Activated CD4-positive, alpha-beta T cell treated with anti-CD3 and anti-CD28 coated beads, Interleukin-2, amount 50 U/mL, for 16 hours (primary cell): Measurements from ENCODE around the gene KRTAP2-3.

Source experiments
- DNase-seq: peaks from one replicate; pipeline ENCODE4 v3.0.0-alpha.2; 2020

Gene KRTAP2-3

DNA sequence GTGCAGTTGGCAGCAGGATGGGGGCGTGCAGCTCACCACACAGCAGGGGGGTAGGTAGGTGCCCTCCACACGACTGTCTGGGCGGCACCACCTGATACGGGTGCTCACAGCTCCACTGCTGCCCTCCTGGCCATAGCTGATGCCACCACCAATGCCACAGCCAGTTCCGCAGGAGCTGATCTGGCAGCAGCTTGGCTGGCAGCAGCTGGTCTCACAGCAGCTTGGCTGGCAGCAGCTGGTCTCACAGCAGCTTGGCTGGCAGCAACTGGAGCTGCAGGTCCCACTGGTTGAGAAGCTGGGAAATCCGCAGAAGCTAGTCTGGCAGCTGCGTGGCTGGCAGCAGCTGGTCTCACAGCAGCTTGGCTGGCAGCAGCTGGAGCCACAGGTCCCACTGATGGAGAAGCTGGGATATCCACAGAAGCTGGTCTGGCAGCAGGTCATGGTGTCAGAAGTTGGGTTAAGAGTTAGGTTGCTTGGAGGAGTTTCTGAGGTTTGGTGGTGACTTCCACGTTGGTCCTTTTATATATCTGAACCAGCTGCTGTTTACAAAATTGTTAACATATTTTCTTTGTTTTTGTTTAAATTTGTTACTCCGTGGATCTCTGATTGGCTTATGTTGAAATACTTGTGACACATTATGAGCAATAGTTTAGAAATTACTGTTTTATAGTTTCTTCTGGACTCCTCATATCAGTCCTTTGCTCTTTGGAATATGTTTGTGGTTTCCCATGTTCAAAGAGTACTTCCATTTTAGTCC is 33.0 kb downstream of the KRTAP2-3 start, which contains the start of gene KRTAP1-5:
Gene KRTAP1-5, minus strand, starts transcription at position 494 of the 757 bp plus-strand sequence. Its CDS starts 53 bp downstream, at position 441.
- DNase-seq: no peak

DNA sequence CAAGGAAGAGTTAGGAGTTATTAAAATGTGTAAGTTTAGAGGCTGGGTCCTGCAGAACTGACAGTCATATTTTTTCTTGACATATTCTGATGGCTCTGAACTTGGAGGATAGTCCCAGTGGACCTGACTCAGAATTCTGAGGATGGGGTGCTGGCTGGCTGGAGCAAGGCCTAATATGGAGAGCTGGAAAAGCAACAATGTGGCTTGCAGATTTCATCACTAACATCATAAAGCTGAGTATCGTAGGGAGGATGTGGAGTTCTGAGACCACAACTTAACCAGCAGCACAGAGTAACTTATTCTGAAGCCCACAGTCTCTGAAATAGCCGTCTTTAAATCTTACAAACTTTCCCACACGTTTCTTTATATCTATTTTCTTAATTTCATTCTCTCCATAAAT is 35.2 kb downstream of the KRTAP2-3 start:
- DNase-seq: no peak

DNA sequence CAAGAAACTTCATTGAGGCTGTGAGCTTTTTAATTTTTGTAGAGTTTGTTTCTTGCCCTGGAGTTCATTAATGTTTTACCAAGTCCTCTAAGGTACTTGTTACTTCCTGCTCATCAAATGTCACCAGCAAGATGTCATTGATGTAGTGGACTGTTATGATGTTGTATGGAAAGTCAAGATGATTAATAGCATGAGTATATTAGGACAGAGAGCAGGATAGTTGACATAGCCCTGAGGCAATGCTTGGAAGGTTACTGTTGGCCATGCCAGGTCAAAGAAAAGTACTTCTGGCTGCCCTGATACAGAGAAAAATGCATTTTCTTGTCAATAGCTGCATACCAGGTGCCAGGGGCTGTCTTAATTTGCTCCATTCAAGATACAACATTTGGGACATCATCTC is 39.6 kb downstream of the KRTAP2-3 start:
- no peak for DNase-seq

DNA sequence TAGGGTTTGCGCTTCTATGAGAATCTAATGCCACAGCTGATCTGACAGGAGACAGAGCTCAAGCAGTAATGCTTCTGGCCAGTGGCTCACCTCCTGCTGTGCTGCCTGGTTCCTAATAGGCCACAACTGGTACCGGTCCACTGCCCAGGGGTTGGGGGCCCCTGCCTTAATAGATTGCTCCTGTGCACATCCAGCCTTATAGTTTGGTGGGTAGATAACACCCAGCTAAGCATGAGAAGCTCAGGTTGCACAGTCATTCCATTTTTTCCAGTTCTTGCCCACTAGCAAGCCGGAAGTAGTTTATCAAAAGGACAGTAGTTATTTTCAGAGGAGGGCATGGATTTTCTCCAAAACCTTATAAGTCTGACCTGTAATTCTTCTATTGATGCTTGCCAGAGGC is 40.5 kb downstream of the KRTAP2-3 start:
- no peak for DNase-seq

DNA sequence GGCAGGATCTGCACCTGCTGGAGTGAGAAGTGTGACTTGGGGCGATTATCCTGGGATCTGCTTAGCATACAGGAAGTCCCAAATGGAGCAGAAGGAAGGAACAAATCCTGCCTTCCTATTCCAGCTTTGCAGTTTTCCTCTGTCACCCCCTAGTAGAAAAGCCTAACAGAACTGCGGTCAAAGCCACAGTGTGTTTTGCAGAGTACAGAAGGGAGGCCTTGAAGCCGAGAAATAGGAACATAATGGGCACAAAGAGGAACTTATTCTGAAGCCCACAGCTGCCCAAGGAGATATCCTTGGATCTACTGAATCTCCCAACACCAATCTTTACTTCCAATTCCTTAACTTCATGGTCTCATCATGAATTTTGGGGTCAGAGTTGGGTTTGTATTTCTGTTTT is 41.4 kb downstream of the KRTAP2-3 start:
- DNase-seq: no peak

DNA sequence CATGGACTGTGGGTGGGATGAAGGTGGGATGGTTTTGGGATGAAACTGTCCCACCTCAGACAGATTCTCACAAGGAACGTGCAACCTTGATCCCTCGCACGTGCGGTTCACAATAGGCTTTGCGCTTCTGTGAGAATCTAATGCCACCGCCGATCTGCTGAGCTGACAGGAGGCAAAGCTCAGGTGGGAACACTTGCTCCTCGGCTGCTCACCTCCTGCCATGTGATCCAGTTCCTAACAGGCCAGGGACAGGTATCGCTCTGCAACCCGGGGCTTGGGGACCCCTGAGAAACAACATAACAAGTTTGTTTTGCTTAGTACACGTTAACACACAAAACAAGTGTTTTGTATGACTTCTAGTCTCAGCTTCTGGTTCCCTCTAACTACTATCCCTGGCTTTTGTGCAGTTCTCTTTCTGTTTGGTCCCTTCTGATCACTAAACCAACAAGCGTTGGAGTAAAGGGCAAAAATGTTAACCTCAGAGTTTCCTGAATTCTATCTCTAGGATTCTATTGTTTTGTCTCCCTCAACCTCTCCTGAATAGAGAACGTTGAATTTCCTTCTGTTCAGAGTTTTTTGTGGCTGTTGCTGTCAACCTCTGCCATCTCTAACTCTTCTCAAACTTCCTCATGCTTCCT is 43.2 kb downstream of the KRTAP2-3 start:
- DNase-seq: no peak

DNA sequence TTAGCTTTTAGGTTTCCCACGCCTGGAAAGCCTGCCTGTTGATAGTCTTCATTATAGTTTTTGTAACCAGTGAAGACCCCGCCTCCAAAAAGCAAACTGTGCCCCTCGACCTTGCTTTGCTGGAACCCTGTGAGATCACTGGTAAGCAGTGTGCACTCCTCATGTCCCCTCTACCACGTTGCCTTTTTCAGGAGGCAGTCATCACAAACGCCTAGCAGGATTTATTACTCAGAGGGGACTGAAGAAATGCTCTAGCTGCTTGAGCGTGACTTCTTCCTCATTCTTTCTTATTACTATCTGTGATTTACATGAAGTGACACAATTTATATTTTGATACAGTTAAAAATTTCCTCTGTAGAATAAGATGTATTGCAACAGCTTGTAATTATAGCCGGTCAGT is 44.5 kb downstream of the KRTAP2-3 start:
- no peak for DNase-seq

DNA sequence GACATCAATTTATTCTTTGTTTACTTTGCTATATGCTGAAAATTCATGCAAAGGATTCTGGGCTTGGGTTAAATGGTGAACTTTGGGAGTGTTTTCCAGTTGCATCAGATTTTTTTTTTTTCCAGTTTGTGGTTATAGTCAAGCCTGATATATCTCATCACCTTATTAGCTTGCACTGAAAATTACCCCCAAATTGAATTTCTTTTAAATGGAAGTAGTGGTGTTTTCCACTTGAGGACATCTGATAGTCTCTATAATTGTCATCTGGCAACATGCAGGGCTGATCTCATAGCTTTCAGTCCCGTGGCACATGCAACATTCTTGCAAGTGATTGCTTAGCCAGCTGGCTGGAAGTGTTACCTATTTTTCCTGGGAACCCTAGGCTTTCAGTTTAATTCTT is 46.3 kb downstream of the KRTAP2-3 start:
- DNase-seq: no peak

DNA sequence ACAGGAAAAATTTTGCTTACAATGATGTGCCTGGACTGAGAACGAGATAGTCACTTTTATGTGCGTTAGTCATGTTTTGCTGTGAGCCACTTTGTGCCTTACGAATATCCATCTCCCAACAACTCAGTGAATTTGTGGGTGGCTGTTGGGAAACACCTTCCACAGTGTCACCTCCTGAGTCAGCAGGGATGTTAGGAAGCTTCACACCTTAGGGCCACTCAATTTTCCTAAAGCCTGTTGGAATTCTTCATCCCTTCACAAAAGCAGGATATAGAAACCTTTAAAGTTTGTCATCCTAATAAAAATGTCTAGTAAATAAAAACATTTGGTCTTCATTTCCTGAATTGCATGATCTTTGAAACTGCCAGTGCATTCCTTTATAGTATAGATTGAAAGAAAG is 46.7 kb downstream of the KRTAP2-3 start:
- no peak for DNase-seq

DNA sequence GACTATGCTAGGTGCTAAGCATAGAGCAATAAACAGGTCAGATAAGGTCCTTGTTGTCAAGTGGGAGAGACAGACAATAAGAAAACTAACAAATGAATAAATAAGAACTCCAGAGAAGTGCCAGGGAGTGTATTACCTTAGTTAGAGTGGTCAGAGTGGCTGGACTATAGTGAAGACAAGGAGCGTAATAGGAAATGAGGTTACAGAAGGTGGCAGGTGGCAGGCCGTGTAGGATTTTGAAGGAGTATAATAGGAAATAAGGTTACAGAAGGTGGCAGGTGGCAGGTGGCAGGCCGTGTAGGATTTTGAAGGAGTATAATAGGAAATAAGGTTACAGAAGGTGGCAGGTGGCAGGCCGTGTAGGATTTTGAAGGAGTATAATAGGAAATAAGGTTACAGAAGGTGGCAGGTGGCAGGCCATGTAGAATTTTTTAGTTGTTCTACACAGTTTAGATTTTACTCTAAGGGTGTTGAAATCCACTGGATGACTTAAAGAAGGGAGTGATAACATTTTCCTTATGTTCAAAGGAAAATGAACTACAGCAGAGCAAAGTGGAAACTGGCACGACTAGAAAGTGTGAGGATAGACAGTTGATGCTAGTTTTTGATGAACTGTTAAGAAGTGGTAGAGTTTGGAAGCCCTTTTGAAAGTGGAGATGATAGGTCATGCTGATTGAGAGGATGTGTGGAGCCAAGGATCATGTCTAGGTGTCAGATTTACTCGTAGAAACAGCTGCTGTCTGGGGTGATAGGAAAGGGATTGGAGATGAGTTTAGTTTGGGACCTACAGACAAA is 47.4 kb downstream of the KRTAP2-3 start:
- no peak for DNase-seq

DNA sequence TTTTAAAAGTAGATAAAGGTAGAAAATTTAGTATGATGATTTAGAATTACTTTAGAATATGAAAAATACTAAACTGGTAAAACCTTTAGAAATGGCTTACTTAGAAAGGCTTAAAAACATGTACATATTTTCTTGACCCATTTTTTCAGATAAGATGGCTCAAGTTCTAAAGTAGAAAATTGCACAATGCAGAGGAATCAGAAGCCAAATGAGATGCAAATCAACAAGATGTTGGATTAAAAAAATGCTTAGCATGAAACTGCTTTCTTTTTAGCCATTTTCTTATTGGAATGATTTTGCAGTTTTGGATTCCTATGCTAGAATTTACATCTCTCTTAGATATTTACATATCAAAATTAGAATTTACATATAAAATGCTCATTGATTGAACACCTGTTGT is 49.5 kb downstream of the KRTAP2-3 start:
- DNase-seq: no peak

DNA sequence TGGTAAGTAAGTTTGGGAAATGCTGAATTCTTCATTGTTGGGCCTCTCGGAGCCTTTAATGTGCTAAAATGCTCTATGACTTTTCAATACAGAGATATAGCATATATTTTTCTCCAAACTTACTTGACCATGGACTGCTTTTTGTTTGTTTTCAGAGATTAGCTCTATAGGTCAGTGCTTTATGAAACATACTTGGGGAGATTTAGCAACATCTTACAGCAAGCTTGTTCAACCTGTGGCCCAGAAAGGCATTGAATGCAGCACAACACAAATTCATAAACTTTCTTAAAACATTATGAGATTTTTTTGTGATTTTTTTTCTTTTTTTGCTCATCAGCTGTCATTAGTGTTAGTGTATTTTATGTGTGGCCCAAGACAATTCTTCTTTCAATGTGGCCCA is 50.0 kb downstream of the KRTAP2-3 start:
- no peak for DNase-seq

DNA sequence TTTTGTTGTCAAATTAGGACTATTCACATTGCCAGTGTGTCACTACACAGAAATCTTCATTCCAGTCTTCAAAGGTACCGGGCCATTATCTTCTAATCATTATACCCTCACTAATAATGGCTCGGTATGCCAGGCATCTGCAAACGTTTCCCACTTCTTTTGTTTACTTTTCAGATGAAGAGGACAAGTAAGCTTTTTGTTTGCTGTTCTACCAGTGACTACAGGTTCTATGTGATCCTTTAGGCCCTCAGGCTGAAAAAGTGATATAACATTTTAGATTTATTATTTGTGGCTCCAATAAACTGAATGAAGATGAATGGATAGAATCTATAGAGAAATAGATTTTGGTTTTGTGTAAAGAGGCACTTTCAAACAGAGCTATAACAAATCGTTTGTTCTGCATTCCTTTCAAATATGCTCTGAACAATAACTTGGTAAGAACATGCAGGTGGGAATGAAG is 50.6 kb downstream of the KRTAP2-3 start:
- DNase-seq: no peak
